Karpas-422 (cell line): ENCODE measurements around the gene GNAL. TPM values are rescaled to one million over a fixed set of nuclear protein-coding genes. Genes with fewer than 3 reads are reported as not detected.
"Not testable (repeated sequence)": the region's sequence is repeated elsewhere in the genome, so short reads cannot be mapped to it uniquely, and the experiment has no call there.

ENCODE experiments used
- DNase-seq: peaks from one replicate; pipeline ENCODE4 v3.0.0-alpha.2; 2015
- H2AFZ ChIP-seq: fragments of 200-600 bp; sonication (generic); 2 replicates; pipeline ENCODE4 v1.6.1; 2014; ENCODE audit warnings: antibody characterized with exemption, low read length, mixed read lengths
- H3K27ac ChIP-seq: fragments of 200-600 bp; sonication (generic); 2 replicates; pipeline ENCODE4 v1.5.1; 2014; ENCODE audit warnings: mild to moderate bottlenecking, low read length, moderate library complexity
- H3K27me3 ChIP-seq: fragments of 200-600 bp; sonication (generic); 2 replicates; pipeline ENCODE4 v1.6.1; 2014; ENCODE audit warnings: low read length, mixed read lengths
- H3K36me3 ChIP-seq: fragments of 200-600 bp; sonication (generic); 2 replicates; pipeline ENCODE4 v1.6.1; 2014; ENCODE audit warnings: low read length, mixed read lengths; ENCODE audit not compliant: insufficient read depth
- H3K4me1 ChIP-seq: fragments of 200-600 bp; sonication (generic); 2 replicates; pipeline ENCODE4 v1.6.1; 2014; ENCODE audit warnings: mild to moderate bottlenecking, low read length, mixed read lengths
- H3K4me2 ChIP-seq: fragments of 200-600 bp; sonication (generic); 2 replicates; pipeline ENCODE4 v1.6.1; 2014; ENCODE audit warnings: low read length, low read depth, mild to moderate bottlenecking; ENCODE audit not compliant: poor library complexity, severe bottlenecking
- H3K4me3 ChIP-seq: fragments of 200-600 bp; sonication (generic); 2 replicates; pipeline ENCODE4 v1.5.1; 2014; ENCODE audit warnings: mild to moderate bottlenecking, antibody characterized with exemption, low read length, mixed read lengths
- H3K79me2 ChIP-seq: fragments of 200-600 bp; sonication (generic); 2 replicates; pipeline ENCODE4 v1.6.1; 2014; ENCODE audit warnings: mild to moderate bottlenecking, low read length, mixed read lengths
- H3K9ac ChIP-seq: fragments of 200-600 bp; sonication (generic); 2 replicates; pipeline ENCODE4 v1.6.0; 2014; ENCODE audit warnings: low read length
- H3K9me2 ChIP-seq: fragments of 200-600 bp; sonication (generic), shearing (Covaris generic); replicated peaks from 2 replicates; pipeline ENCODE4 v1.6.0; 2014; ENCODE audit warnings: mild to moderate bottlenecking, low read length, moderate library complexity; ENCODE audit not compliant: insufficient read depth
- H3K9me3 ChIP-seq: fragments of 300-700, 200-600 bp; sonication (generic); 2 replicates; pipeline ENCODE4 v1.6.1; 2014; ENCODE audit warnings: low read length, mixed read lengths
- H4K20me1 ChIP-seq: fragments of 200-600 bp; sonication (generic); 2 replicates; pipeline ENCODE4 v1.6.1; 2014; ENCODE audit warnings: mild to moderate bottlenecking, antibody characterized with exemption, low read length, low read depth; ENCODE audit not compliant: insufficient read depth
- total RNA-seq: library from RNA; depleted of rRNA; stranded (reverse); fragments of >200 nt; shearing (Covaris generic); gene quantifications from 2 replicates; pipeline ENCODE4 v1.2.3, GENCODE V29; 2014; ENCODE audit warnings: low replicate concordance

Gene GNAL
- total RNA-seq, 1 experiment from 2014 or later = not detected

GRCh38 chr18:11690660-11691059 lies 1.6 kb downstream of the GNAL start:
- H2AFZ ChIP-seq, H3K36me3 ChIP-seq, DNase-seq, H3K27me3 ChIP-seq, H3K9me3 ChIP-seq, H3K9me2 ChIP-seq, H3K27ac ChIP-seq, H3K4me2 ChIP-seq, H3K4me1 ChIP-seq, H3K4me3 ChIP-seq, H3K79me2 ChIP-seq, H3K9ac ChIP-seq, H4K20me1 ChIP-seq: not testable (repeated sequence)

DNA sequence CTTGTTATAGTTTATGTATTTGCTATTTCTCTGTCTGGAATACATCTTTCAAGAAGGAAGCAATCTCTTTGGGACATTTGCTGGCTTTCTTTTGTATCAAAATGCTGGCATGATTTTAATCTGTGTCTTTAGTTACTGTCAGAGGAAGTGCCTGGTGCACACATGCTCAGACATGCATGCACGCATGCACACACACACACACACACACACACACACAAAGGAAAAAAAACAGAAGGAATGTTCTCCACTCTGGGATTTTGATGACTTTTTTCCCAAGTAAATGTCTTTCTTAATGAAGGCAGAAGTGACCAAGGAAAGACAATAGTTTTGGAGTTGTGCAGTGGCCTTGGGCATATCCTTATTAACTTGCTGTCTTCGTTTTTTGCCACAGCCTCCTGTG lies 6.7 kb downstream of the GNAL start:
- no peak overlapping the region for H3K9ac ChIP-seq
- H2AFZ ChIP-seq = no peak overlapping the region
- H3K36me3 ChIP-seq = no peaks in the 10 kb centered on the region
- no peak overlapping the region for H3K4me2 ChIP-seq
- H3K27ac ChIP-seq = no peak overlapping the region
- no peaks in the 10 kb centered on the region for H3K79me2 ChIP-seq
- H4K20me1 ChIP-seq = no peaks in the 10 kb centered on the region
- no peaks in the 10 kb centered on the region for H3K9me3 ChIP-seq
- no peak for DNase-seq
- H3K9me2 ChIP-seq = no peaks in the 10 kb centered on the region
- H3K4me3 ChIP-seq = no peak overlapping the region
- no peaks in the 10 kb centered on the region for H3K4me1 ChIP-seq
- no peaks in the 10 kb centered on the region for H3K27me3 ChIP-seq

DNA sequence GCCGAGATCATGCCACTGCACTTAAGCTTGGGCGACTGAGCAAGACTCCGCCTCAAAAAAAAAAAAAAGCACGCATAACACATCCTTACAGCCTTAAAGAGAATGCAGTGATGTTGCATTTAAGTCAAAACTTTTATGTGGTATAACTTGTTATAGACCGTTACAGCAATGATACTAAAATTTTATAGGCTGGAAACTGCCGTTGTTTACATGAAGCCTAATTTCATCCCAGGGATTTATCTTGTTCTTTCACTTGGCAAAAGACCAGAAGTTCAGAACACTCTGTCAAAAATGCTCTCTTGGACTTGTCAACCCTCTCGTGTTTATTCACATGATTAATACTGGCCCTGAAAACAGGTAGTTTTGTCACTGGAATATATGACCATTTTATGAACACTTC lies 7.4 kb downstream of the GNAL start:
- Histone ChIP-seq H3K9me3 (no peaks in the 10 kb centered on the region), H3K27ac (no peak overlapping the region), H3K4me2 (no peak overlapping the region), H3K9me2 (no peaks in the 10 kb centered on the region), H3K4me1 (no peaks in the 10 kb centered on the region), H3K27me3 (no peaks in the 10 kb centered on the region), H4K20me1 (no peaks in the 10 kb centered on the region), H2AFZ (no peak overlapping the region), H3K9ac (no peak overlapping the region), H3K36me3 (no peaks in the 10 kb centered on the region), H3K4me3 (no peak overlapping the region), H3K79me2 (no peaks in the 10 kb centered on the region)
- DNase-seq = no peak

DNA sequence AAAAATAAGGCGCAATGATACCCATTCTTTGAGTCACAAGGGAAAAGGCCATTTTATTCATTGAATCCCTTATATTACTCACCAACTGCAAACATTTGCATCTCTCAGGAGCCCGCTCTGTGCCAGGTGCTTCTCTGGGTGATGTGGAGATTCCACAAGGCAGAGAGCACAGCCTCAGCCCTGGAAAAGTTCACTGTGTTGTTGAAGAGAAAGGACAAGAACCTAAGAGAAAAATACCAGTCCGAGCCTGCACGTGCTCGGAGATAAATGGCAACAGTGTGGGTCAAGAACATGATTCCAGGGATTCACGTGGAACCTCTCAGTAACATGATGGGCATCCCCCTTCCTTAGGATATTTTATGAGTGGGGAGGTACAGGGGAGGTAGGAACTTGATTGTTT lies 11.8 kb downstream of the GNAL start:
- no peak for DNase-seq
- Histone ChIP-seq H3K36me3 (no peaks in the 10 kb centered on the region), H3K9me2 (no peaks in the 10 kb centered on the region), H3K4me2 (no peak overlapping the region), H3K4me3 (no peak overlapping the region), H3K9ac (no peak overlapping the region), H3K27ac (no peak overlapping the region), H2AFZ (no peak overlapping the region), H3K9me3 (no peaks in the 10 kb centered on the region), H3K79me2 (no peaks in the 10 kb centered on the region), H3K4me1 (no peaks in the 10 kb centered on the region), H3K27me3 (no peaks in the 10 kb centered on the region), H4K20me1 (no peaks in the 10 kb centered on the region)

DNA sequence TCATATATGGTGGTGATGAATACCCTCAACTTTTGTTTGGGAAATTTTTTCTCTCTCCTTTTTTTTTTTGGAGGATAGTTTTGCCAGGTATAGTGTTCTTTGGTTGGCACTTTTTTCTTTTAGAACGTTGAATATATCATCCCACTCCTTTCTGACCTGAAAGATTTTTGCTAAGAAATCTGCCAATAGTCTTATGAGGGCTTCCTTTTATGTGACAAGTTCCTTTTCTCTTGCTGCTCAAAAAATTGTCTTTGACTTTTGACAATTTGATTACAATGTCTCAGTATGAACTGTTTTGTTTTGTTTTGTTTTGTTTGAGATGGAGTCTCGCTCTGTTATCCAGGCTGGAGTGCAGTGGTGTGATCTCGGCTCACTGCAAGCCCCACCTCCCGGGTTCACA lies 21.5 kb downstream of the GNAL start:
- Histone ChIP-seq H3K4me3 (no peak overlapping the region), H3K79me2 (no peaks in the 10 kb centered on the region), H4K20me1 (no peaks in the 10 kb centered on the region), H3K4me2 (no peak overlapping the region), H2AFZ (no peak overlapping the region), H3K27me3 (no peaks in the 10 kb centered on the region), H3K9ac (no peak overlapping the region), H3K36me3 (no peaks in the 10 kb centered on the region), H3K9me3 (no peaks in the 10 kb centered on the region), H3K27ac (no peak overlapping the region), H3K4me1 (no peaks in the 10 kb centered on the region), H3K9me2 (no peaks in the 10 kb centered on the region)
- DNase-seq = no peak

DNA sequence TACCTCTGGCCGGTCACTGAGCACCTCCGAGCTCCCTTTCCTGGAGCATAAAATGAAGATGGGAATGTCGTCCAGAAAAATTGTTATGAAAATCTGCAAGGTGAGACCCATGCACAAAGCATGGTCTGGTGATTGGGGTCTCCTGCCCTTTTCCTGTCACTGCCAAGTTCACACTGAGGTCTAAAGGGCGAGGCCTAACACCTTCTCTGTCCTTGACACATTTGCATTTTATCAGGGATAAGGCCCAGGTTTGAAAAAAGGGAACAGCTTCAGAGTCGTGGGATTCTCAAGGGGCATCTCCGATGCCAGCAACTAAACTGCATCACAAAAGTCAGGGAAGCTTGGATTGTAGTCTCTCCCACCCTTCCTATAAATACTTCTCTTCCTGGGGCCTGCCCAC lies 24.7 kb downstream of the GNAL start:
- no peaks in the 10 kb centered on the region for H3K27me3 ChIP-seq
- no peaks in the 10 kb centered on the region for H3K9me2 ChIP-seq
- no peaks in the 10 kb centered on the region for H3K4me1 ChIP-seq
- no peaks in the 10 kb centered on the region for H3K79me2 ChIP-seq
- H3K36me3 ChIP-seq = no peaks in the 10 kb centered on the region
- DNase-seq = no peak
- no peaks in the 10 kb centered on the region for H4K20me1 ChIP-seq
- H3K27ac ChIP-seq = no peak overlapping the region
- no peak overlapping the region for H3K4me3 ChIP-seq
- no peak overlapping the region for H3K4me2 ChIP-seq
- no peaks in the 10 kb centered on the region for H3K9me3 ChIP-seq
- H3K9ac ChIP-seq = no peak overlapping the region
- H2AFZ ChIP-seq = no peak overlapping the region

GRCh38 chr18:11714244-11714918 lies 25.3 kb downstream of the GNAL start:
- H3K79me2 ChIP-seq = no peaks in the 10 kb centered on the region
- no peaks in the 10 kb centered on the region for H3K9me2 ChIP-seq
- H3K27me3 ChIP-seq = no peaks in the 10 kb centered on the region
- no peak overlapping the region for H3K9ac ChIP-seq
- no peaks in the 10 kb centered on the region for H4K20me1 ChIP-seq
- H3K9me3 ChIP-seq = no peaks in the 10 kb centered on the region
- no peak overlapping the region for H3K4me3 ChIP-seq
- H3K4me1 ChIP-seq = no peaks in the 10 kb centered on the region
- no peak for DNase-seq
- H3K36me3 ChIP-seq = no peaks in the 10 kb centered on the region
- no peak overlapping the region for H3K4me2 ChIP-seq
- H2AFZ ChIP-seq = no peak overlapping the region
- H3K27ac ChIP-seq = no peak overlapping the region

- DNase-seq, H3K9me2 ChIP-seq, H3K27ac ChIP-seq, H3K27me3 ChIP-seq, H4K20me1 ChIP-seq, H2AFZ ChIP-seq, H3K79me2 ChIP-seq, H3K9ac ChIP-seq, H3K36me3 ChIP-seq, H3K4me3 ChIP-seq, H3K4me2 ChIP-seq, H3K9me3 ChIP-seq, H3K4me1 ChIP-seq: not testable (repeated sequence)
Observed at GRCh38 chr18:11716767-11717315, 27.8 kb downstream of the GNAL start.
